Peyer's patch (tissue), 4 donors: Measurements from ENCODE around the gene HOXC11. TPM values are rescaled to one million over a fixed set of nuclear protein-coding genes. Genes with fewer than 3 reads are reported as not detected.

ENCODE experiments used
- DNase-seq, 3 donors: peaks; one replicate each; pipeline ENCODE4 v3.0.0-alpha.2; 2017 to 2019
- H3K27ac ChIP-seq, 4 donors: fragments of 200-600 bp; sonication (generic); one replicate each; pipeline ENCODE4 v1.5.1; 2016 to 2019
- H3K27me3 ChIP-seq, 2 donors: fragments of 200-600 bp; sonication (generic); one replicate each; pipeline ENCODE4 v1.5.1; 2019
- H3K36me3 ChIP-seq, 3 donors: fragments of 200-600 bp; sonication (generic); one replicate each; pipeline ENCODE4 v1.5.1; 2016 to 2019
- H3K4me1 ChIP-seq, 4 donors: fragments of 200-600 bp; sonication (generic); one replicate each; pipeline ENCODE4 v1.5.1; 2016 to 2019
- H3K4me3 ChIP-seq, 4 donors: fragments of 200-600 bp; sonication (generic); 1 replicate in 3 of 4; 2 replicates in 1 of 4; pipeline ENCODE4 v1.5.1; 2016 to 2019; ENCODE audit warnings: mild to moderate bottlenecking in 1 of 4
- H3K9me3 ChIP-seq, 4 donors: fragments of 200-600 bp; sonication (generic); one replicate each; pipeline ENCODE4 v1.5.1; 2016 to 2019; ENCODE audit warnings: mild to moderate bottlenecking in 1 of 4
- CTCF ChIP-seq, 6 experiments: fragments of 450-650 bp in 4 of 6; fragments of 200-600 bp in 2 of 6; sonication (generic) in 1 of 6; IDR thresholded peaks; one replicate each; pipeline ENCODE4 v1.5.1; 2017 to 2019; ENCODE audit warnings: antibody characterized with exemption in 6 of 6, mild to moderate bottlenecking in 3 of 6, moderate library complexity in 1 of 6
- POLR2A ChIP-seq, 2 donors: fragments of 450-650 bp; IDR thresholded peaks; one replicate each; pipeline ENCODE4 v1.5.1; 2017; ENCODE audit warnings: antibody characterized with exemption in 2 of 2, mild to moderate bottlenecking in 2 of 2, moderate library complexity in 2 of 2
- total RNA-seq, 4 donors: library from RNA; depleted of rRNA; stranded (reverse); fragments of >200 nt; gene quantifications; one replicate each; pipeline ENCODE4 v1.1.0, GENCODE V29; 2016

The HOXC11 gene
- total RNA-seq, 4 donors from 2014 or later: 0.40 to 0.76 (median 0.70) TPM; not detected in 1

DNA sequence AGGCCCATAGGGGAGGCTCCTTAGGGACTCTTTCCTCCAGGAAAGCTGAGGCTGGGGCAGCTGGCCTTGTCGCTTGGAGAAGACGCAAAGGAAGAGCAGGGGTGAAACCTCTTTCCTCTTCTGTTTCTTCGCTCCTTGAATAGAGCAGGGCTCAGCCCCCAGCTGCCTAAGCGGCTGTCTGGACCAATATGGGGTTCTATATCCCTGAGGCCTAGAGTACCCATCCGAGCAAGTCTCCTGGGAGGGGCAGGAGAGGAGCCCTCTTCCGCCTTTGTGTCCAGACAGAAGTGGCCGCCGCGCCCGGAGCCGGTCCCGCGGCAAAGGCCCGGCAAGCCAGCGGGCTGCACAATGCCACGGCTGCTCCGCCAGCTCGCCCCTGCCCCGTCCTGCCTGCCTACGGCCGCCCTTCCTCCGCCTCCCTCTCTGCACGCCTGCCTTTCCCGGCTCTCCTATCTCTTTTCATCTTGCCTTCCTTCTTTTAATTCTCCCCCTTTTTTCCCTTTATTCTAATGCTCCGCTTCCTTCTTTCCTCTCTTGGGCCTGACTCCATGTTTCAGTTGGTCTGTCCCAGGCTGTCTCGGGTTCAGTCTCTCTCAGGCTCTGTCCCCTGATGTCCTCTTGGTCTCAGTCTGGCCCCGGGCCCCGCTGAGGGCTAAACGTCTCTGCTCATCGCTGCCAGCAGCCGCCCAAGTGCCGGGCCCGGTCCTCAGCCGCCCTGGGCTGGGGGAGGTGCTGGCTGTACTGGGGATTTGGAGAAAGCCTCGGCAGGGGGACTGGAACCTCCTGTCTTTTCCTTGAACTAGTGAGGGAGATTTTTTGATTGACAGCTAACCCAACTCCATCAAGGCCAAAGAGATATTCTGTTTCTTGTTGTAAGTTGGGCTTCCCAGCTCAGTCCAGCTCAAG is 24.5 kb downstream of the HOXC11 start:
- Histone ChIP-seq H3K4me3 (peak overlapping the region in 3 of 4 donors; percentile 0 to 56 (median 20)), H3K27ac (peak overlapping the region; percentile 30 to 83 (median 66)), H3K36me3 (no peaks in the 10 kb centered on the region), H3K9me3 (peaks cover 0 to 5% (median 0%) of the 10 kb centered on the region in 4 donors), H3K4me1 (peaks cover 4 to 38% (median 18%) of the 10 kb centered on the region in 4 donors), H3K27me3 (peaks cover 0 to 69% of the 10 kb centered on the region in 2 donors)
- no peak for TF ChIP-seq POLR2A (IDR thresholded peaks at IDR 0.05)
- no peak for TF ChIP-seq CTCF (IDR thresholded peaks at IDR 0.05)
- DNase-seq: no peak

DNA sequence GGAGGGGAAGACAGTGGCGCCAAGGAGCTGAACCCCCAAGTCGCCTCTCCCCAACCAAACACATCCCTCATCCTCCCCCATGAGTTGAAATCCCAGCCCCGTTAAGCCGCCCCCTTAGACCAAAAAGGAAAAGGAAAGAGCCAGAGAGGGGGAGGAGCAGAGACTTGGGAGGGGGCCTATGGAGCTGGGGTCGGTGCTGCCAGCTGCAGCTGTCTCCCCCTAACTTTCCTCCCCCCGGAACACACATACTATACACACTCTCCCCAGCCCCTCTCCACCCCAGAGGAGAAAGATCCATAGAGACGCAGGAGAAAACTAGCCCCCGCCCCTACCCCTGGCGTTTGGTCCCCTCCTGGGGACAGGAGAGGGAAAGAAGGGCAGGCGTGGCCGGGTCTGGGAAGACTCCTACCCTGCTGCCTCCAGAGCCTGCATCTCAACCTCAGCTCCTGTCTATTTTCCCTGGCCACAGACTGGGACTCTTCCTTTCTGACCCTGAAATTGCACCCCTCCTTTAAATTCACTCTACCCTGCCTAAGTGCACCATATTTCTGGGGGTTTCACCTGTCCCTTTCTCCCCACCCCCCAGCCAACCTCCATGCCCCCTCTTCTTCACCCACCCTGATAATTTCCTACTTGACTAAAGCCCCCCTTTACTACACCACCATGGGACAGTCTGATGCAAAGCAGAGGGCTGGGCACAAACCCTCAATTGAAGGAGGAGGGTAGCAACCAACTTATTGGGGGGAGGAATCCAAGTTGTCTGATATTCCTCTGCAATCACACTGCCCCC is 25.4 kb downstream of the HOXC11 start:
- H3K27me3 ChIP-seq: peaks cover 0 to 68% of the 10 kb centered on the region in 2 donors
- peak overlapping the region; percentile 30 to 83 (median 66) for H3K27ac ChIP-seq
- peak overlapping the region in 1 of 4 donors; percentile 56 for H3K4me3 ChIP-seq
- TF ChIP-seq CTCF (IDR thresholded peaks at IDR 0.05) (no peak), POLR2A (IDR thresholded peaks at IDR 0.05) (no peak)
- H3K36me3 ChIP-seq: no peaks in the 10 kb centered on the region
- peaks cover 4 to 38% (median 18%) of the 10 kb centered on the region in 4 donors for H3K4me1 ChIP-seq
- no peak for DNase-seq
- peaks cover 0 to 5% (median 0%) of the 10 kb centered on the region in 4 donors for H3K9me3 ChIP-seq

- no peak for TF ChIP-seq CTCF (IDR thresholded peaks at IDR 0.05)
- TF ChIP-seq POLR2A (IDR thresholded peaks at IDR 0.05): no peak
- H3K4me3 ChIP-seq: peak overlapping the region in 2 of 4 donors; percentile 39 to 56
- H3K27me3 ChIP-seq: peaks cover 0 to 63% of the 10 kb centered on the region in 2 donors
- H3K9me3 ChIP-seq: peaks cover 0 to 3% (median 0%) of the 10 kb centered on the region in 4 donors
- H3K27ac ChIP-seq: peak overlapping the region; percentile 30 to 83 (median 74)
- DNase-seq: no peak
- no peaks in the 10 kb centered on the region for H3K36me3 ChIP-seq
- H3K4me1 ChIP-seq: peaks cover 4 to 38% (median 18%) of the 10 kb centered on the region in 4 donors
Measured at GRCh38 chr12:53998900-53999236, 25.9 kb downstream of the HOXC11 start.

GRCh38 chr12:53999559-54000115 is 26.7 kb downstream of the HOXC11 start:
- TF ChIP-seq POLR2A (IDR thresholded peaks at IDR 0.05) (no peak), CTCF (IDR thresholded peaks at IDR 0.05) (no peak)
- Histone ChIP-seq H3K4me3 (peak overlapping the region; percentile 38 to 56 (median 40)), H3K9me3 (no peaks in the 10 kb centered on the region), H3K36me3 (no peaks in the 10 kb centered on the region), H3K27me3 (peaks cover 0 to 55% of the 10 kb centered on the region in 2 donors), H3K4me1 (peaks cover 4 to 30% (median 15%) of the 10 kb centered on the region in 4 donors), H3K27ac (peak overlapping the region; percentile 73 to 83 (median 75))
- DNase-seq: peak in 1 of 3 donors; percentile 68
